ENCODE data around the gene YJEFN3. TPM values are rescaled to one million over a fixed set of nuclear protein-coding genes. Genes with fewer than 3 reads are reported as not detected.

YJEFN3 gene
- total and polyA plus RNA-seq, 10 of the 15 experiments (the other 5 are each of a cell fraction or from before 2014, with no cell fraction given), result 0.05 to 6.9 (median 3.5) TPM

DNA sequence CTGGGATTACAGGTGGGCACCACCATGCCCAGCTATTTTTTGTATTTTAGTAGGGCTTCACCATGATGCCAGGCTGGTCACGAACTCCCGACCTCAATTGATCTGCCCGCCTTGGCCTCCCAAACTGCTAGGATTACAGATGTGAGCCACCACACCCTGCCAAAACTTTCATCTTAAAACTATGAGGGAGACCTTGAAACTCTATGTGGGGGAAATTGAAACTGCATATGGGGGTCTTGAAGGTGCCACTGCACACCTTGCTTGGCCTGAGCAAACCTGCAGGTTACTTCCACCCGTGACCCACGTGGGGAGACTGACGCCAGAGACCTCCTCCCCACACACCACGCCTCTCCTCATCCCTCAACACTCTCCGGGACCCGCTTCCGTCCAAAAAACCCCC is 25.0 kb downstream of the YJEFN3 start:
- ATAC-seq (no peak), DNase-seq (ENCODE audit: low read depth, low spot score) (no peak), FAIRE-seq (no peak)
- Histone ChIP-seq H3K9ac (ENCODE audit: control insufficient read depth, insufficient read depth, low read length) (no peak overlapping the region), H3K27me3 (replicated peaks in 1 of 2; ENCODE audit: control insufficient read depth in 2 of 2, insufficient read depth in 2 of 2, low read length in 1 of 2) (no peaks in the 10 kb centered on the region), H3K4me1 (ENCODE audit: control insufficient read depth, insufficient read depth, low read length) (no peaks in the 10 kb centered on the region), H3K4me3 (no peak overlapping the region), H3K36me3 (ENCODE audit: control insufficient read depth in 2 of 2, insufficient read depth in 2 of 2, low read length in 1 of 2) (no peaks in the 10 kb centered on the region), H3K4me2 (ENCODE audit: control insufficient read depth, insufficient read depth) (no peak overlapping the region), H3K9me3 (replicated peaks; ENCODE audit: control insufficient read depth, insufficient read depth, low read length) (no peaks in the 10 kb centered on the region), H2AFZ (ENCODE audit: control insufficient read depth, low read depth, low read length) (no peak overlapping the region), H3K79me2 (ENCODE audit: control insufficient read depth, insufficient read depth, low read length) (no peaks in the 10 kb centered on the region), H4K20me1 (ENCODE audit: control insufficient read depth, insufficient read depth) (no peaks in the 10 kb centered on the region), H3K27ac (ENCODE audit: control insufficient read depth, insufficient read depth) (no peak overlapping the region)
- no peak for TF ChIP-seq YBX1 (IDR thresholded peaks at IDR 0.05)
- TF ChIP-seq HSF1 (IDR thresholded peaks at IDR 0.05; ENCODE audit: low read depth, low read length), result no peak
- TF ChIP-seq ZBED1 (IDR thresholded peaks at IDR 0.05; ENCODE audit: borderline replicate concordance), result no peak
- no peak for TF ChIP-seq SKIL (IDR thresholded peaks at IDR 0.05; ENCODE audit: low read depth, poor library complexity, severe bottlenecking)
- no peak for TF ChIP-seq GABPA (IDR thresholded peaks at IDR 0.05; ENCODE audit: low read depth)
- TF ChIP-seq SREBF1 (IDR thresholded peaks at IDR 0.05; ENCODE audit: low read length), result no peak
- no peak for TF ChIP-seq EED (IDR thresholded peaks at IDR 0.05; ENCODE audit: low read depth)
- no peak for TF ChIP-seq HDAC2 (IDR thresholded peaks at IDR 0.05)
- no peak for TF ChIP-seq MEF2B (IDR thresholded peaks at IDR 0.05; ENCODE audit: partially characterized antibody, poor library complexity, severe bottlenecking)
- no peak for TF ChIP-seq IKZF1 (conservative IDR thresholded peaks at IDR 0.05)
- ChIA-PET SMC1A (ENCODE audit: uncharacterized antibody, unreplicated experiment) (interaction anchor here (1.1 to 1.9 kb wide), 5 partner anchors 22 to 63 kb away, joined by 3 to 7 read pairs (median 4); no protein-coding TSS in a partner anchor), CTCF (interaction anchor here (0.8 to 7.2 kb wide), 27 partner anchors 9 to 108 kb away, joined by 3 to 50 read pairs (median 4); partner anchors contain the start of genes GMIP, NDUFA13 and TSSK6), POLR2A (no interaction called here), RAD21 (ENCODE audit: unreplicated experiment) (interaction anchor here (1.2 to 3.1 kb wide), 3 partner anchors 21 to 90 kb away, joined by 4 to 18 read pairs (median 4); no protein-coding TSS in a partner anchor)
- WGBS (ENCODE audit: insufficient coverage, insufficient replicate concordance, low lambda C conversion rate, missing lambda C conversion rate), result 68% methylated on average over 10 of the region's 10 CpGs
- intact Hi-C loops (cut with micrococcal nuclease; ENCODE audit: unreplicated experiment), result no loop called here
- in situ Hi-C loops (cut with MboI), result no loop called here
- BruUV-seq (replicated peaks), result no TSS peak

All from GM12878 (cell line).